Upper lobe of right lung (tissue), 1 donor: ENCODE data around the gene PTRH2. TPM values are rescaled to one million over a fixed set of nuclear protein-coding genes. Genes with fewer than 3 reads are reported as not detected.

ENCODE experiments used
- ATAC-seq: fragments of 200-7000 bp; cut with Tn5 transposase; one replicate; pipeline ENCODE4 v1.9.1; 2020; ENCODE audit warnings: mild to moderate bottlenecking, moderate library complexity
- DNase-seq: peaks from one replicate; pipeline ENCODE4 v3.0.0-alpha.2; 2020
- H3K27ac ChIP-seq: fragments of 200-600 bp; one replicate; pipeline ENCODE4 v1.8.0; 2022
- H3K27me3 ChIP-seq: fragments of 200-600 bp; one replicate; pipeline ENCODE4 v1.8.0; 2022; ENCODE audit warnings: mild to moderate bottlenecking
- H3K36me3 ChIP-seq: fragments of 200-600 bp; one replicate; pipeline ENCODE4 v1.8.0; 2022
- H3K4me1 ChIP-seq: fragments of 200-600 bp; one replicate; pipeline ENCODE4 v1.8.0; 2022
- H3K4me3 ChIP-seq: fragments of 200-600 bp; one replicate; pipeline ENCODE4 v1.8.0; 2022; ENCODE audit warnings: mild to moderate bottlenecking
- H3K9me3 ChIP-seq: fragments of 200-600 bp; one replicate; pipeline ENCODE4 v1.8.0; 2022
- intact Hi-C: fragments of 100-400 bp; cut with DNase I; formaldehyde crosslinking; loops from one replicate; pipeline ENCODE4 v1.11.0; 2022
- total RNA-seq: library from RNA; stranded (reverse); fragmentation: NEBNext Ultra II Directional; extraction: Animal tissue kit (Norgen Biotek cat#: 25700); gene quantifications from one replicate; pipeline ENCODE4 v1.2.1, GENCODE V29; 2021
- TF ChIP-seq, protein P1 (sequence below): fragments of 200-600 bp; IDR thresholded peaks from one replicate; pipeline ENCODE4 v1.8.0; 2022; ENCODE audit warnings: antibody characterized with exemption
- donor health status: DM: no; HTN: yes; CAD: no; lungs with severe emphysema.

Gene PTRH2
- total RNA-seq, 1 donor from 2014 or later: 19.6 TPM

DNA sequence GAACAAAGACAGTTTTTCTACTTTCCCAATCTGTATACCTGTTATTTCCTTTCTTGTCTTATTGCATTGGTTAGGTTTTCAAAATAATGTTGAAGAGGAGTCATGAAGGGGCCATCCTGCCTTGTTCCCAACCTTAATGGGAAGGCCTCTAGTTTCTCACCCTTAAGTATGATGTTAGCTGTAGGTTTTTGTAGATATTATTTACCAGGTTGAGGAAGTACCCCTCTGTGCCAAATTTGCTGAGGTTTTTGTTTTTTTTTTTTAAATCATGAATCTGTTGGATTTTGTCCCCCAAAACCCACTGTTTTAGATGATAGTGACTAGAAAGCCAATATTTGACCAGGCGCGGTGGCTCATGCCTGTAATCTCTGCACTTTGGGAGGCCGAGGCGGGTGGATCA is 36.6 kb upstream of the PTRH2 start:
- no peaks in the 10 kb centered on the region for H3K9me3 ChIP-seq
- no peaks in the 10 kb centered on the region for H3K4me1 ChIP-seq
- ATAC-seq: no peak
- H3K27ac ChIP-seq: no peak overlapping the region
- intact Hi-C loops: no loop called here
- DNase-seq: no peak
- no peaks in the 10 kb centered on the region for H3K27me3 ChIP-seq
- TF ChIP-seq, protein P1, sequence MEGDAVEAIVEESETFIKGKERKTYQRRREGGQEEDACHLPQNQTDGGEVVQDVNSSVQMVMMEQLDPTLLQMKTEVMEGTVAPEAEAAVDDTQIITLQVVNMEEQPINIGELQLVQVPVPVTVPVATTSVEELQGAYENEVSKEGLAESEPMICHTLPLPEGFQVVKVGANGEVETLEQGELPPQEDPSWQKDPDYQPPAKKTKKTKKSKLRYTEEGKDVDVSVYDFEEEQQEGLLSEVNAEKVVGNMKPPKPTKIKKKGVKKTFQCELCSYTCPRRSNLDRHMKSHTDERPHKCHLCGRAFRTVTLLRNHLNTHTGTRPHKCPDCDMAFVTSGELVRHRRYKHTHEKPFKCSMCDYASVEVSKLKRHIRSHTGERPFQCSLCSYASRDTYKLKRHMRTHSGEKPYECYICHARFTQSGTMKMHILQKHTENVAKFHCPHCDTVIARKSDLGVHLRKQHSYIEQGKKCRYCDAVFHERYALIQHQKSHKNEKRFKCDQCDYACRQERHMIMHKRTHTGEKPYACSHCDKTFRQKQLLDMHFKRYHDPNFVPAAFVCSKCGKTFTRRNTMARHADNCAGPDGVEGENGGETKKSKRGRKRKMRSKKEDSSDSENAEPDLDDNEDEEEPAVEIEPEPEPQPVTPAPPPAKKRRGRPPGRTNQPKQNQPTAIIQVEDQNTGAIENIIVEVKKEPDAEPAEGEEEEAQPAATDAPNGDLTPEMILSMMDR: no peak
- peaks cover 18% of the 10 kb centered on the region for H3K36me3 ChIP-seq
- H3K4me3 ChIP-seq: no peak overlapping the region

DNA sequence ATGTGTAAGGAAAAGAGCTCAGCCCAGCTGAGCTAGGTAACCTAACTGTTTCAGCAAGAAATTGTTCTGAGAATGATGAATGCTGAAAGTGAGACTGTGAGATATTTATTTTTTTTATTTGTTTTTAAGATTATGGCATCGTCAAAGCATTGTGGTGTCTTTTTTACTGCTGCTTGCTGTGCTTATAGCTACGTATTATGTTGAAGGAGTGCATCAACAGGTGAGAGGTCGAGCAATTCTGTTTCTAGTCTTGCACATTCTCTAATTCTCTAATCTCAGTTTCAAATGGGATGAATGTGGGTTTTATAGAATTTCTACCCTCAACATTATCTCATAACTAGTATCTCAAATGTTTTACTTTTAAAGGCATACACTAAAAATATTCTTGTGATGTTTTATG is 30.1 kb upstream of the PTRH2 start:
- TF ChIP-seq, protein P1: no peak
- H3K4me3 ChIP-seq: no peak overlapping the region
- peaks cover 63% of the 10 kb centered on the region for H3K36me3 ChIP-seq
- no peaks in the 10 kb centered on the region for H3K27me3 ChIP-seq
- ATAC-seq (no peak), DNase-seq (no peak)
- H3K27ac ChIP-seq: no peak overlapping the region
- H3K9me3 ChIP-seq: no peaks in the 10 kb centered on the region
- no peaks in the 10 kb centered on the region for H3K4me1 ChIP-seq
- intact Hi-C loops: no loop called here

DNA sequence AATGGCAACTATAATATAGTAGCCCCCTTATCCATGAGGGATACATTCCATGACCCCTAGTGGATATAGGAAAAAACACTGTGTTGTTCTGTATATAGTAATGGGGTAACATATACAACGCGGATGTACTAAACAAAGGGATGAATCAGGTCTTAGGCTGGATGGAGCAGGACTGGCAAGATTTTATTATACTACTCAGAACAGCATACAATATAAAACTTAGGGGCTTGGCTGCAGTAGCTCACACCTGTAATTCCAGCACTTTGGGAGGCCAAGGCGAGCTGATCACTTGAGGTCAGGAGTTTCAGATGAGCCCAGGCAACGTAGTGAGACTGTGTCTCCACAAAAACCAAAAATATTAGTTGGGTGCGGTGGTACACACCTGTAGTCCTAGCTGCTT is 27.0 kb upstream of the PTRH2 start:
- Histone ChIP-seq H3K4me1 (no peaks in the 10 kb centered on the region), H3K9me3 (no peaks in the 10 kb centered on the region), H3K4me3 (no peak overlapping the region), H3K27me3 (no peaks in the 10 kb centered on the region), H3K36me3 (peaks cover 51% of the 10 kb centered on the region), H3K27ac (no peak overlapping the region)
- no peak for ATAC-seq
- intact Hi-C loops: no loop called here
- TF ChIP-seq, protein P1: no peak
- no peak for DNase-seq

DNA sequence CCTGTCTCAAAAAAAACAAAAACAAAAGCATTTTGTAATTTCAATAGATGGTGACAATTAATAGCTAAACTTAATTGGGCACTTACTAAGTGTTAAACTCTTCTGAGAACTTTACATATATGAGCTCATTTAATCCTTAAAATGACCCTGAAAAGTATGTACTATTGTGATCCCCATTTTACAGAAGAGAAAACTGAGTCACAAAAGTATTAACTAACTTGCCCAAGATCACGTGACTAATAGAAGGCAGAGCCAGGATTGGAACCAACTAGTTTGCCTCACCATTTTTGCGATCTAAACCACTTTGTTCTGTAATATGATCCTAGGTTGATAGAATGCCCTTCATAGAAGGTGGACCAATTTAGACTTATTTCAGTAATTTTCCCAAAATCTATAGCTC is 26.5 kb upstream of the PTRH2 start:
- Histone ChIP-seq H3K27ac (no peak overlapping the region), H3K4me1 (no peaks in the 10 kb centered on the region), H3K27me3 (no peaks in the 10 kb centered on the region), H3K9me3 (no peaks in the 10 kb centered on the region), H3K4me3 (no peak overlapping the region), H3K36me3 (peaks cover 49% of the 10 kb centered on the region)
- intact Hi-C loops: no loop called here
- no peak for ATAC-seq
- DNase-seq: no peak
- TF ChIP-seq, protein P1: no peak

DNA sequence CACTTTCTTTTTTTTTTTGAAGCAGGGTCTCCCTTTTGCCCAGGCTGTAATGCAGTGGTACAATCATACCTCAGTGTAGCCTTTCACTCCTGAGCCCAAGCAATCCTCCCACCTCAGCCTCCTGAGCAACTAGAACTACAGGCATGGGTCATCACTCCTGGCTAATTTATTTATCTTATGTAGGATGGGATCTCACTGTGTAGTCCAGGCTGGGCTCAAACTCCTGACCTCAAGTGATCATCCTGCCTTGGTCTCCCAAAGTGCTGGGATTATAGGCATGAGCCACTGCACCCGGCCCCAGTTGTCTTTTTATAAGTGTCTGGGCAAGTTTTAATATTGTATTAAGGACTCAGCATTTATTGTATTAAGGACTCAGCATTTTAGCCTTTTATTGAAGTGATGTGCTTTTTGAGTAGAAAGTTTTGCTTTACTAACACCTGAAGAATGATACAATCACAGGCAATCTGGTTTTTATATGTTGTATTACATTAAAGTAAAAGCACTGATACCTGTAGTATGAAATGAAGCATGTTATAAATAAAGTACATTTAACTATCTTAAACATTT is 23.1 kb upstream of the PTRH2 start:
- H3K9me3 ChIP-seq: no peaks in the 10 kb centered on the region
- H3K36me3 ChIP-seq: peaks cover 18% of the 10 kb centered on the region
- peaks cover 9% of the 10 kb centered on the region for H3K4me1 ChIP-seq
- DNase-seq (no peak), ATAC-seq (no peak)
- H3K27me3 ChIP-seq: no peaks in the 10 kb centered on the region
- no peak overlapping the region for H3K4me3 ChIP-seq
- no peak overlapping the region for H3K27ac ChIP-seq
- intact Hi-C loops: no loop called here
- TF ChIP-seq, protein P1: no peak
